Prostate gland (tissue), 2 donors: ENCODE measurements around the gene MKLN1.

Experiments
- CTCF ChIP-seq, 4 experiments: fragments of 200-600 bp in 2 of 4; fragments of 450-650 bp in 2 of 4; sonication (generic) in 2 of 4; IDR thresholded peaks; 1 replicate in 3 of 4; 2 replicates in 1 of 4; pipeline ENCODE4 v1.5.1; 2016 to 2019; ENCODE audit warnings: antibody characterized with exemption in 4 of 4, mild to moderate bottlenecking in 2 of 4, moderate library complexity in 2 of 4
- POLR2A ChIP-seq: fragments of 450-650 bp; IDR thresholded peaks from one replicate; pipeline ENCODE4 v1.6.1; 2016; ENCODE audit warnings: antibody characterized with exemption, mild to moderate bottlenecking

- TF ChIP-seq POLR2A (no peak), CTCF (IDR thresholded peaks at IDR 0.05) (no peak)
Observed at GRCh38 chr7:131544021-131544420, 216.3 kb downstream of the MKLN1 start.
